B cell (primary cell): ENCODE measurements around the gene RARRES2. TPM values are rescaled to one million over a fixed set of nuclear protein-coding genes. Genes with fewer than 3 reads are reported as not detected.

Experiments used
- ATAC-seq: fragments of 200-7000 bp; cut with Tn5 transposase; one replicate; pipeline ENCODE4 v1.10.0; 2021; ENCODE audit warnings: low read depth, mild to moderate bottlenecking, moderate number of reproducible peaks, moderate library complexity
- CTCF ChIA-PET: fragments of 350-600 bp; sonication (Branson Sonifier 250); formaldehyde crosslinking; loops from one replicate; lab custom pipeline; 2021; ENCODE audit warnings: antibody characterized with exemption, inconsistent platforms; lab: Charles Lee
- POLR2A ChIA-PET: fragments of 350-600 bp; sonication (Branson Sonifier 250); formaldehyde crosslinking; loops from one replicate; lab custom pipeline; 2021; ENCODE audit warnings: antibody characterized with exemption; lab: Charles Lee
- DNase-seq: peaks from one replicate; pipeline ENCODE4 v3.0.0; 2013
- H2AFZ ChIP-seq: 2 replicates; pipeline ENCODE4 v1.6.1; 2012; ENCODE audit warnings: mild to moderate bottlenecking, low read depth, low read length; ENCODE audit not compliant: insufficient read depth, poor library complexity, severe bottlenecking
- H3K27ac ChIP-seq, 2 donors: 1 replicate in 1 of 2; 2 replicates in 1 of 2; pipeline ENCODE4 v1.5.1; 2012 to 2013; ENCODE audit warnings: low read length in 2 of 2, mild to moderate bottlenecking in 2 of 2, moderate library complexity in 1 of 2
- H3K27me3 ChIP-seq, 4 experiments: fragments of 200-600 bp in 1 of 4; sonication (generic) in 1 of 4; replicated peaks in 1 of 4; 1 replicate in 2 of 4; 2 replicates in 2 of 4; pipeline versions ENCODE4 v1.6.1 to v1.7.0; 2013 to 2016; ENCODE audit warnings: low read length in 3 of 4, mild to moderate bottlenecking in 2 of 4, mixed read lengths in 1 of 4, moderate library complexity in 1 of 4; ENCODE audit not compliant: insufficient read depth in 4 of 4, control insufficient read depth in 3 of 4; ENCODE audit errors: control extremely low read depth in 1 of 4
- H3K36me3 ChIP-seq, 2 experiments: replicated peaks in 1 of 2; 1 replicate in 1 of 2; 2 replicates in 1 of 2; pipeline versions ENCODE4 v1.6.1 to v1.7.1; 2013; ENCODE audit warnings: low read length in 1 of 2; ENCODE audit not compliant: insufficient read depth in 2 of 2, control insufficient read depth in 1 of 2; ENCODE audit errors: control extremely low read depth in 1 of 2, extremely low read depth in 1 of 2
- H3K4me1 ChIP-seq, 2 donors: fragments of 200-600 bp in 1 of 2; sonication (generic) in 1 of 2; 1 replicate in 1 of 2; 2 replicates in 1 of 2; pipeline versions ENCODE4 v1.5.1 to v1.6.1; 2013 to 2017; ENCODE audit warnings: low read length in 2 of 2; ENCODE audit not compliant: control insufficient read depth in 2 of 2, insufficient read depth in 2 of 2
- H3K4me2 ChIP-seq: replicated peaks from 2 replicates; pipeline ENCODE3; 2012; ENCODE audit warnings: mild to moderate bottlenecking, low read depth, low read length; ENCODE audit not compliant: poor library complexity, severe bottlenecking
- H3K4me3 ChIP-seq, 5 experiments: fragments of 200-600 bp in 1 of 5; sonication (generic) in 1 of 5; 1 replicate in 3 of 5; 2 replicates in 2 of 5; pipeline versions ENCODE4 v1.5.1 to v1.7.0; 2011 to 2016; ENCODE audit warnings: low read length in 4 of 5, mild to moderate bottlenecking in 4 of 5, low read depth in 2 of 5, control low read depth in 1 of 5, moderate library complexity in 1 of 5; ENCODE audit not compliant: insufficient read depth in 1 of 5; ENCODE audit errors: control extremely low read depth in 1 of 5, extremely low read depth in 1 of 5
- H3K79me2 ChIP-seq: fragments of 200-600 bp; sonication (generic); one replicate; pipeline ENCODE4 v1.6.0; 2016; ENCODE audit warnings: low read length; ENCODE audit not compliant: control insufficient read depth, insufficient read depth
- H3K9ac ChIP-seq: fragments of 200-600 bp; sonication (generic); 2 replicates; pipeline ENCODE4 v1.6.1; 2017; ENCODE audit warnings: mild to moderate bottlenecking, low read length, moderate library complexity
- H3K9me3 ChIP-seq, 3 donors: one replicate each; pipeline versions ENCODE4 v1.6.1 to v1.7.1; 2013; ENCODE audit warnings: low read length in 2 of 3; ENCODE audit not compliant: control insufficient read depth in 2 of 3, insufficient read depth in 1 of 3; ENCODE audit errors: control extremely low read depth in 1 of 3
- H4K20me1 ChIP-seq: 2 replicates; pipeline ENCODE4 v1.6.0; 2012; ENCODE audit warnings: mild to moderate bottlenecking, low read length; ENCODE audit not compliant: insufficient read depth, control insufficient read depth, poor library complexity, severe bottlenecking
- H3K27ac Mint-ChIP-seq: one replicate; pipeline ENCODE4 v1.8.0; 2021; ENCODE audit warnings: mixed read lengths
- H3K27me3 Mint-ChIP-seq: one replicate; pipeline ENCODE4 v1.8.0; 2021; ENCODE audit warnings: mixed read lengths
- H3K4me1 Mint-ChIP-seq: one replicate; pipeline ENCODE4 v1.8.0; 2021; ENCODE audit warnings: mixed read lengths
- H3K4me3 Mint-ChIP-seq: one replicate; pipeline ENCODE4 v1.8.0; 2021; ENCODE audit warnings: mixed read lengths
- H3K9me3 Mint-ChIP-seq: one replicate; pipeline ENCODE4 v1.8.0; 2022; ENCODE audit warnings: mixed read lengths; ENCODE audit not compliant: insufficient read depth
- CTCF ChIP-seq: fragments of 200-600 bp; IDR thresholded peaks from one replicate; pipeline ENCODE4 v1.8.0; 2022; ENCODE audit warnings: antibody characterized with exemption, mild to moderate bottlenecking
- EZH2 ChIP-seq: IDR thresholded peaks from 2 replicates; pipeline ENCODE4 v1.6.1; 2012; ENCODE audit warnings: borderline replicate concordance, low read depth, mild to moderate bottlenecking, moderate library complexity, low read length; ENCODE audit not compliant: insufficient read depth, poor library complexity, severe bottlenecking
- WGBS: methylation state at CpG from one replicate; pipeline ENCODE4 v1.1.5; 2013; ENCODE audit warnings: missing lambda C conversion rate; ENCODE audit not compliant: insufficient coverage; 5-methylcytosine and 5-hydroxymethylcytosine counted together
- intact Hi-C: fragments of 100-400 bp; cut with micrococcal nuclease; formaldehyde crosslinking; loops from one replicate; pipeline ENCODE4 v1.10.0; 2022
- polyA plus RNA-seq: library from polyadenylated mRNA; depleted of rRNA; stranded (reverse); fragments of >200 nt; gene quantifications from 2 replicates; pipeline ENCODE4 v1.2.3, GENCODE V29; 2012
- total RNA-seq, 2 donors: library from RNA; stranded (reverse); fragments of 120-200 nt in 1 of 2; gene quantifications; 1 replicate in 1 of 2; 2 replicates in 1 of 2; pipeline versions ENCODE4 v1.2.3 to v1.2.4, GENCODE V29; 2013 to 2022

Gene RARRES2
- total and polyA plus RNA-seq, 2 donors (not counting 1 experiment from before 2014, with no cell fraction given): not detected

- Histone ChIP-seq H3K79me2 (peaks cover 28% of the 10 kb centered on the region), H2AFZ (no peak overlapping the region), H3K4me1 (peaks cover 8 to 28% of the 10 kb centered on the region in 2 donors), H3K9ac (no peak overlapping the region), H3K27me3 (no peaks in the 10 kb centered on the region), H3K9me3 (peaks cover 0 to 3% (median 0%) of the 10 kb centered on the region in 3 donors), H3K4me3 (no peak overlapping the region), H4K20me1 (peaks cover 6% of the 10 kb centered on the region), H3K27ac (no peak overlapping the region), H3K36me3 (no peaks in the 10 kb centered on the region), H3K4me2 (no peak overlapping the region)
- no peak for ATAC-seq
- ChIA-PET POLR2A (interaction anchor here (1.0 kb wide), 1 partner anchor 23 kb away, joined by 3 read pairs; no protein-coding TSS in a partner anchor), CTCF (interaction anchor here (0.6 kb wide), 1 partner anchor 17 kb away, joined by 3 read pairs; no protein-coding TSS in a partner anchor)
- Mint-ChIP-seq H3K27ac (no peak overlapping the region), H3K4me1 (peaks cover 31% of the 10 kb centered on the region), H3K27me3 (no peaks in the 10 kb centered on the region), H3K9me3 (no peaks in the 10 kb centered on the region), H3K4me3 (no peak overlapping the region)
- 93% methylated on average over 20 of the region's 22 CpGs for WGBS
- TF ChIP-seq EZH2 (no peak), CTCF (no peak)
- DNase-seq: no peak
- intact Hi-C loops: no loop called here
These were observed 42.4 kb upstream of the RARRES2 start for GRCh38 chr7:150383710-150384397.

GRCh38 chr7:150382844-150383225 lies 41.4 kb upstream of the RARRES2 start:
- TF ChIP-seq CTCF: no peak
- TF ChIP-seq EZH2: no peak
- Histone ChIP-seq H3K4me1 (peaks cover 15 to 37% of the 10 kb centered on the region in 2 donors), H3K4me3 (no peak overlapping the region), H3K9ac (no peak overlapping the region), H3K79me2 (peaks cover 28% of the 10 kb centered on the region), H2AFZ (no peak overlapping the region), H3K9me3 (peaks cover 0 to 3% (median 0%) of the 10 kb centered on the region in 3 donors), H3K27ac (no peak overlapping the region), H3K36me3 (no peaks in the 10 kb centered on the region), H3K27me3 (no peaks in the 10 kb centered on the region), H4K20me1 (peaks cover 6% of the 10 kb centered on the region), H3K4me2 (no peak overlapping the region)
- Mint-ChIP-seq H3K4me1 (peaks cover 36% of the 10 kb centered on the region), H3K4me3 (peak overlapping the region; percentile 59), H3K9me3 (no peaks in the 10 kb centered on the region), H3K27ac (peak overlapping the region; percentile 75), H3K27me3 (no peaks in the 10 kb centered on the region)
- intact Hi-C loops: no loop called here
- no peak for ATAC-seq
- 100% methylated on average over 1 of the region's 4 CpGs for WGBS
- ChIA-PET CTCF (interaction anchor here (1.0 kb wide), 1 partner anchor 39 kb away, joined by 3 read pairs; no protein-coding TSS in a partner anchor), POLR2A (interaction anchor here (1.0 kb wide), 1 partner anchor 24 kb away, joined by 3 read pairs; no protein-coding TSS in a partner anchor)
- DNase-seq: no peak
